CD4-positive, alpha-beta T cell treated with Interleukin-4 for 4 hours (primary cell): Measurements from ENCODE around the gene ADAM8.
"Not testable (repeated sequence)": the region's sequence is repeated elsewhere in the genome, so short reads cannot be mapped to it uniquely, and the experiment has no call there.

ENCODE experiments used
- DNase-seq: peaks from one replicate; pipeline ENCODE4 v3.0.0-alpha.2; 2020

The ADAM8 gene

GRCh38 chr10:133266056-133266795 is 10.4 kb downstream of the ADAM8 start:
- DNase-seq = no peak

- DNase-seq = not testable (repeated sequence)
These were observed 11.6 kb downstream of the ADAM8 start for GRCh38 chr10:133265052-133265451.

GRCh38 chr10:133264461-133264860 is 12.2 kb downstream of the ADAM8 start:
- DNase-seq = peak; percentile 74

GRCh38 chr10:133263674-133264073 is 13.0 kb downstream of the ADAM8 start:
- no peak for DNase-seq

- DNase-seq = no peak
These were observed 14.0 kb downstream of the ADAM8 start for GRCh38 chr10:133262696-133263095.

GRCh38 chr10:133261726-133262325 is 14.8 kb downstream of the ADAM8 start:
- peak; percentile 85 for DNase-seq

GRCh38 chr10:133260895-133261725 is 15.6 kb downstream of the ADAM8 start:
- peak; percentile 75 for DNase-seq

GRCh38 chr10:133259602-133259989 is 17.1 kb downstream of the ADAM8 start:
- DNase-seq = no peak

- DNase-seq = peak; percentile 98
These were observed 17.7 kb downstream of the ADAM8 start for GRCh38 chr10:133258818-133259601.

- peak; percentile 48 for DNase-seq
These were observed 18.4 kb downstream of the ADAM8 start for GRCh38 chr10:133258066-133258817.

- DNase-seq = no peak
These were observed 19.1 kb downstream of the ADAM8 start for GRCh38 chr10:133257489-133258065.

- no peak for DNase-seq
These were observed 21.3 kb downstream of the ADAM8 start for GRCh38 chr10:133255323-133255722.

- DNase-seq = no peak
These were observed 22.1 kb downstream of the ADAM8 start for GRCh38 chr10:133254421-133255120.

GRCh38 chr10:133253361-133253955 is 23.2 kb downstream of the ADAM8 start:
- DNase-seq = no peak

- no peak for DNase-seq
These were observed 24.5 kb downstream of the ADAM8 start for GRCh38 chr10:133252223-133252552.

- no peak for DNase-seq
These were observed 25.1 kb downstream of the ADAM8 start for GRCh38 chr10:133251388-133252222.

GRCh38 chr10:133249975-133250754 is 26.5 kb downstream of the ADAM8 start:
- DNase-seq = no peak

- DNase-seq = no peak
These were observed 27.4 kb downstream of the ADAM8 start for GRCh38 chr10:133249094-133249780.
